ENCODE data around the gene DDX18.

DNA sequence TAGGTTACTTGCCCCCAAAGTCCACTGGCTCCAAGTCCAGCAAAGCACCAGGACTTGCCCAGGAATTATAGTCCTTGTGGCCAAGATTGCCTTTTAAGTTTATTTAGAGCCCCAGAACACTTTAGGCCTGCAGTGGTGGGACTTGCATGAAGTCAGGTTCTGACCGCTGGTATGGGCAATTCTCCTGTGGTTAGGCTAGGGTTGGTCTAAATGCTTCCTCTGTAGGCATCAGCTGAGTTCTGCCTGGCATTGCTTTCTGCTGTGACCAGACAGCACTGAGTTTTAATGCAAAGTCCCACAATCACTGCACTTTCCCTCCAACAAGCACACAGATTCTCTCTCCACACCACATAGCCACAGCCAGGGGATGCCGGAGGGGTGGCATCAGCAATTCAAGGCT is 64.5 kb downstream of the DDX18 start:
- TF ChIP-seq, protein P1, sequence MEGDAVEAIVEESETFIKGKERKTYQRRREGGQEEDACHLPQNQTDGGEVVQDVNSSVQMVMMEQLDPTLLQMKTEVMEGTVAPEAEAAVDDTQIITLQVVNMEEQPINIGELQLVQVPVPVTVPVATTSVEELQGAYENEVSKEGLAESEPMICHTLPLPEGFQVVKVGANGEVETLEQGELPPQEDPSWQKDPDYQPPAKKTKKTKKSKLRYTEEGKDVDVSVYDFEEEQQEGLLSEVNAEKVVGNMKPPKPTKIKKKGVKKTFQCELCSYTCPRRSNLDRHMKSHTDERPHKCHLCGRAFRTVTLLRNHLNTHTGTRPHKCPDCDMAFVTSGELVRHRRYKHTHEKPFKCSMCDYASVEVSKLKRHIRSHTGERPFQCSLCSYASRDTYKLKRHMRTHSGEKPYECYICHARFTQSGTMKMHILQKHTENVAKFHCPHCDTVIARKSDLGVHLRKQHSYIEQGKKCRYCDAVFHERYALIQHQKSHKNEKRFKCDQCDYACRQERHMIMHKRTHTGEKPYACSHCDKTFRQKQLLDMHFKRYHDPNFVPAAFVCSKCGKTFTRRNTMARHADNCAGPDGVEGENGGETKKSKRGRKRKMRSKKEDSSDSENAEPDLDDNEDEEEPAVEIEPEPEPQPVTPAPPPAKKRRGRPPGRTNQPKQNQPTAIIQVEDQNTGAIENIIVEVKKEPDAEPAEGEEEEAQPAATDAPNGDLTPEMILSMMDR (conservative IDR thresholded peaks at IDR 0.05; ENCODE audit: low read depth, low read length), result no peak
- no peak for TF ChIP-seq SMC3 (IDR thresholded peaks at IDR 0.05; ENCODE audit: low read depth, low read length)
- no peak for TF ChIP-seq POLR2A (IDR thresholded peaks at IDR 0.05; ENCODE audit: low read depth, low read length)
